GM21717 (cell line): ENCODE measurements around the gene TCF12.
"Not testable (repeated sequence)": the region's sequence is repeated elsewhere in the genome, so short reads cannot be mapped to it uniquely, and the experiment has no call there.

ENCODE experiments used
- ATAC-seq: cut with Tn5 transposase; IDR thresholded peaks from one replicate; pipeline ENCODE4 v1.9.1; 2021; ENCODE audit warnings: mild to moderate bottlenecking, moderate library complexity; ENCODE audit not compliant: unreplicated experiment

TCF12 gene

GRCh38 chr15:56973463-56973862 is 55.0 kb downstream of the TCF12 start:
- no peak for ATAC-seq

- ATAC-seq = no peak
Measured at GRCh38 chr15:56977232-56977631, 58.8 kb downstream of the TCF12 start.

- ATAC-seq = no peak
Measured at GRCh38 chr15:56978898-56979662, 60.6 kb downstream of the TCF12 start.

- ATAC-seq = no peak
Measured at GRCh38 chr15:56980473-56980872, 62.0 kb downstream of the TCF12 start.

GRCh38 chr15:56981160-56981559 is 62.7 kb downstream of the TCF12 start:
- no peak for ATAC-seq

- no peak for ATAC-seq
Measured at GRCh38 chr15:56982987-56983386, 64.5 kb downstream of the TCF12 start.

- no peak for ATAC-seq
Measured at GRCh38 chr15:56984681-56985481, 66.4 kb downstream of the TCF12 start.

- no peak for ATAC-seq
Measured at GRCh38 chr15:56985856-56986255, 67.4 kb downstream of the TCF12 start.

GRCh38 chr15:56987286-56987685 is 68.8 kb downstream of the TCF12 start:
- ATAC-seq = no peak

GRCh38 chr15:56988219-56988618 is 69.8 kb downstream of the TCF12 start:
- no peak for ATAC-seq

GRCh38 chr15:56989411-56989924 is 71.0 kb downstream of the TCF12 start:
- no peak for ATAC-seq

- ATAC-seq = no peak
Measured at GRCh38 chr15:56991017-56991416, 72.6 kb downstream of the TCF12 start.

- ATAC-seq = no peak
Measured at GRCh38 chr15:56992725-56993124, 74.3 kb downstream of the TCF12 start.

- ATAC-seq = no peak
Measured at GRCh38 chr15:56994280-56994679, 75.8 kb downstream of the TCF12 start.

GRCh38 chr15:56996093-56996492 is 77.6 kb downstream of the TCF12 start:
- ATAC-seq = no peak

- ATAC-seq = no peak
Measured at GRCh38 chr15:56996746-56997470, 78.5 kb downstream of the TCF12 start.

GRCh38 chr15:57003418-57003817 is 85.0 kb downstream of the TCF12 start:
- ATAC-seq = no peak

GRCh38 chr15:57005244-57005643 is 86.8 kb downstream of the TCF12 start:
- no peak for ATAC-seq

- not testable (repeated sequence) for ATAC-seq
Measured at GRCh38 chr15:57007797-57008196, 89.4 kb downstream of the TCF12 start.

GRCh38 chr15:57010724-57011123 is 92.3 kb downstream of the TCF12 start:
- no peak for ATAC-seq

GRCh38 chr15:57012556-57012955 is 94.1 kb downstream of the TCF12 start:
- ATAC-seq = no peak
